ENCODE data around the gene RBFOX2. TPM values are rescaled to one million over a fixed set of nuclear protein-coding genes. Genes with fewer than 3 reads are reported as not detected.
A peak's percentile ranks its signal among the peaks of the same experiment; 100 is the strongest.

Gene RBFOX2
- total and polyA plus RNA-seq, 10 donors = 2.6 to 39.6 (median 31.8) TPM

DNA sequence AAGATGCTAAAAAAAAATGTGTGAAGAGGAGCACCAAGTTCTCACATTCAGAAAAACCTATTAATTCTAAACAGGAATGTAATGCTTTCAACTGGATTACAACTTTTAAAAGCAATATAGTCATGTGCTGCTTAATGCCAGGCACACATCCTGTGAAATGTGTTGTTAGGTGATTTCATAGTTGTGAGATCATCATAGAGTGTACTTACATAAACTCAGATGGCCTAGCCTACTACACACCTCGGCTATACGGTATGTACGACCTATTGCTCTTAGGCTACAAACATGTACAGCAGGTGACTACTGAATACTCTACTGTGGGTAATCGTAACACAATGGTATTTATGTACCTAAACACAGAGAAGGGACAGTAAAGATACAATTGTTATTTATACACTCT, 142.3 kb downstream of the RBFOX2 start:
- H3K9me3 ChIP-seq = no peaks in the 10 kb centered on the region
- no peak overlapping the region for H3K27ac ChIP-seq
- WGBS, 5 donors = 93 to 97% (median 95%) methylated on average over 4 of the region's 4 CpGs

DNA sequence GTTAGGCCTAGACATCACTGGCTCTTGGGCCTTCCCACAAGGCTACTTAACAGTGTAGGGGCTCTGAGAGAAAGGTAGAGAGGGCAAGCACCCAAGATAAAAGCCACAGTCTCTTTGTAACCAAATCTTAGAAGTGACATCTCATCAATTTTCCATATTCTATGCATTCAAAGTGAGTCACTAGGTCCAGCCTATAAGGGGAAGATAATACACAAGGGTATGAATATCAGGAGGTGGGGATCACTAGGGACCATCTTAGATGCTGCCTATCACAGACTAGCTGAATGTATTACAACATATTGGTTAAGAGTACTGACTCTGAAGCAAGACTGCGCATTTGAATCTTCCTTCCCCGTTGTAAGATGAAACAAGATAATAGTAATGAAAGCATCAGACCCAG, 144.1 kb downstream of the RBFOX2 start:
- 61 to 90% (median 82%) methylated on average over 2 of the region's 2 CpGs for WGBS, 5 donors
- TF ChIP-seq, protein P1, sequence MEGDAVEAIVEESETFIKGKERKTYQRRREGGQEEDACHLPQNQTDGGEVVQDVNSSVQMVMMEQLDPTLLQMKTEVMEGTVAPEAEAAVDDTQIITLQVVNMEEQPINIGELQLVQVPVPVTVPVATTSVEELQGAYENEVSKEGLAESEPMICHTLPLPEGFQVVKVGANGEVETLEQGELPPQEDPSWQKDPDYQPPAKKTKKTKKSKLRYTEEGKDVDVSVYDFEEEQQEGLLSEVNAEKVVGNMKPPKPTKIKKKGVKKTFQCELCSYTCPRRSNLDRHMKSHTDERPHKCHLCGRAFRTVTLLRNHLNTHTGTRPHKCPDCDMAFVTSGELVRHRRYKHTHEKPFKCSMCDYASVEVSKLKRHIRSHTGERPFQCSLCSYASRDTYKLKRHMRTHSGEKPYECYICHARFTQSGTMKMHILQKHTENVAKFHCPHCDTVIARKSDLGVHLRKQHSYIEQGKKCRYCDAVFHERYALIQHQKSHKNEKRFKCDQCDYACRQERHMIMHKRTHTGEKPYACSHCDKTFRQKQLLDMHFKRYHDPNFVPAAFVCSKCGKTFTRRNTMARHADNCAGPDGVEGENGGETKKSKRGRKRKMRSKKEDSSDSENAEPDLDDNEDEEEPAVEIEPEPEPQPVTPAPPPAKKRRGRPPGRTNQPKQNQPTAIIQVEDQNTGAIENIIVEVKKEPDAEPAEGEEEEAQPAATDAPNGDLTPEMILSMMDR (IDR thresholded peaks at IDR 0.05 in 8 of 11, conservative IDR thresholded peaks at IDR 0.05 in 3 of 11) = no peak
- TF ChIP-seq POLR2A (IDR thresholded peaks at IDR 0.05) (no peak), POLR2AphosphoS5 (IDR thresholded peaks at IDR 0.05) (no peak)
- H3K4me3 ChIP-seq = no peak overlapping the region
- no peaks in the 10 kb centered on the region for H3K9me3 ChIP-seq
- DNase-seq = no peak
- intact Hi-C loops (cut with DNase I; ENCODE audit: low total_unique reads) = no loop called here
- peaks cover 7 to 17% (median 11%) of the 10 kb centered on the region in 6 donors for H3K4me1 ChIP-seq
- no peaks in the 10 kb centered on the region for H3K36me3 ChIP-seq
- H3K27me3 ChIP-seq (replicated peaks in 1 of 7) = no peaks in the 10 kb centered on the region
- H3K27ac ChIP-seq = no peak overlapping the region

More for the DNA sequence above, 142.3 kb downstream of the RBFOX2 start:
- intact Hi-C loops (cut with DNase I; ENCODE audit: low total_unique reads) = no loop called here
- Histone ChIP-seq H3K27me3 (replicated peaks in 1 of 7) (peaks cover 0 to 6% (median 0%) of the 10 kb centered on the region in 7 donors), H3K4me1 (peaks cover 7 to 17% (median 11%) of the 10 kb centered on the region in 6 donors), H3K4me3 (no peak overlapping the region), H3K36me3 (no peaks in the 10 kb centered on the region)
- DNase-seq = no peak
- TF ChIP-seq POLR2A (IDR thresholded peaks at IDR 0.05) (no peak), POLR2AphosphoS5 (IDR thresholded peaks at IDR 0.05) (no peak)
- TF ChIP-seq, protein P1 (IDR thresholded peaks at IDR 0.05 in 8 of 11, conservative IDR thresholded peaks at IDR 0.05 in 3 of 11) = no peak

DNA sequence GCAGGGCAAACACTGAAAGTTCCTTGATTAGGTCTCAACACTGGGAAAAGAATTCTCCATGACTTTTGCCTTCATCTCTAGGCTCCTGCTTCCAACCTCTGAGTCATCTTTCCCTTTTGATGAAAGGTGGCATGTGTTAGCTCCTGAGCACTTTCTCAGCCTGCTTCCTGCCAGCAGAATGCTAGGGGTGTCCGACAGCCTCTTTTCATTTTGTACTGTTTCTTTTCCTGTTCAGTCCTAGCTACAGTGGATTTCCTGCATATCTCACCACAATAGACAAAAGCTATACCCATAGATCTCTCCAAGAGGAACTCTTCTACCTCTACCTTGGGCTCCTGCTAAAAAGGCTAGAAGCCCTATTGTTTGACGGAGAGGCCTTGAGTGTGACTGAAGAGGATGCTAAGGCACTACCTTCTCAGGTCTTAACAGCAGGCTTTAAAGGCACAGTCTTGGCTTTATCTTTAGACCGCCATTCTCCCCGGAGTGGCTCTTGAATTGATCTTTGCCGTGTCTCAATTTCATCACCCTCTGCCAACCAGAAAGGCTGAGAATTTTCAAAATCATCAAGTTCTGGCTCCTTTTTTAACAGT, 145.5 kb downstream of the RBFOX2 start:
- Histone ChIP-seq H3K9me3 (no peaks in the 10 kb centered on the region), H3K4me1 (peaks cover 7 to 17% (median 11%) of the 10 kb centered on the region in 6 donors), H3K36me3 (no peaks in the 10 kb centered on the region), H3K27ac (peak overlapping the region in 2 of 8 donors; percentile 8 to 28), H3K4me3 (no peak overlapping the region), H3K27me3 (replicated peaks in 1 of 7) (no peaks in the 10 kb centered on the region)
- DNase-seq = no peak
- 64 to 69% (median 67%) methylated on average over 5 of the region's 5 CpGs for WGBS, 5 donors
- intact Hi-C loops (cut with DNase I; ENCODE audit: low total_unique reads) = no loop called here
- TF ChIP-seq POLR2AphosphoS5 (IDR thresholded peaks at IDR 0.05) (no peak), POLR2A (IDR thresholded peaks at IDR 0.05) (no peak)
- TF ChIP-seq, protein P1 (IDR thresholded peaks at IDR 0.05 in 8 of 11, conservative IDR thresholded peaks at IDR 0.05 in 3 of 11) = no peak

DNA sequence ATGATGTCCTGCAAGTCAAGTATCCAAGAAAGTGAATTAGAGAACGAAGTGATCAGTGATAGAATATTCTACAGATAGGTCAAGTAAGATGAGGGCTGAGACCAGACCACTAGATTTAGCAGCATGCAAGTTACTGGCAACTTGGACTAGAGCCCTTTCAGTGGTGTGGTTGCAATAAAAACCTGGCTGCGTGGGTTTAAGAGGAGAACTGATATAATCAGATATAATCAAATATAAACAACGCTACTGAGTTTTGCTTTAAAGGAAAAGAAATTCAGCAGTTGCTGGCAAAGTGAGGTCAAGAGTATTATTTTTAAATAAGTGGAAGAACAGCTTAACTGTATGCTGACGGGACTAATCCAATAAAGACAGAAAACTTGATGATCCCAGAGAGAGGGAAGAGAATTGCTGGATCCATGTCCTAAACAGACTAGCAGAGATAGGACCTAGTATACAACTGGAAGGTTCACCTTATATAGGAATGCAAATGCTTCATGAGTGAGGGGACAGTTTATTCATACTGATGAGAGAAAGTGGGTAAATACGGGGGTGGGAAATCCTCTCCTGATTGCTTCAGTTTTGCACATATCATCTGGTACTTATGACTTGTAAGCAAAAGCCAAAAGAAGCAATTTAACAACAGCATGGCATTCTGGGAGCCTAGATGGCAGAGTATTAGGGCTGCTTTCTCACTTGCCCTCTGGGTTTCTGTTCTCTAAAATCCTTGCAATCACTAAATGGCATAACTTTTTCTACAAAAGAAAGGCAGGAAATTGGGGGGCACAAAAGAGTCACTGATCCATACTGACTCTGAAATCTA, 146.2 kb downstream of the RBFOX2 start:
- no peaks in the 10 kb centered on the region for H3K36me3 ChIP-seq

More for the DNA sequence above, 146.2 kb downstream of the RBFOX2 start:
- peaks cover 7 to 20% (median 11%) of the 10 kb centered on the region in 6 donors for H3K4me1 ChIP-seq
- peak overlapping the region in 2 of 8 donors; percentile 8 to 28 for H3K27ac ChIP-seq
- intact Hi-C loops (cut with DNase I; ENCODE audit: low total_unique reads) = no loop called here
- DNase-seq = no peak
- no peaks in the 10 kb centered on the region for H3K9me3 ChIP-seq
- 61 to 75% (median 68%) methylated on average over 5 of the region's 5 CpGs for WGBS, 5 donors
- H3K4me3 ChIP-seq = no peak overlapping the region
- H3K27me3 ChIP-seq (replicated peaks in 1 of 7) = no peaks in the 10 kb centered on the region
- TF ChIP-seq, protein P1 (IDR thresholded peaks at IDR 0.05 in 8 of 11, conservative IDR thresholded peaks at IDR 0.05 in 3 of 11) = no peak
- TF ChIP-seq POLR2AphosphoS5 (IDR thresholded peaks at IDR 0.05) = no peak
- no peak for TF ChIP-seq POLR2A (IDR thresholded peaks at IDR 0.05)
